Activated naive CD4-positive, alpha-beta T cell treated with anti-CD3 and anti-CD28 coated beads, Interleukin-2, amount 50 U/mL, for 16 hours (primary cell): ENCODE data around the gene UBR4.

ENCODE experiments used
- DNase-seq: peaks from one replicate; pipeline ENCODE4 v3.0.0-alpha.2; 2020

Gene UBR4

GRCh38 chr1:19046972-19047731 is 162.9 kb downstream of the UBR4 start:
- no peak for DNase-seq

- DNase-seq = no peak
Measured at GRCh38 chr1:19045898-19046880, 163.9 kb downstream of the UBR4 start.

GRCh38 chr1:19044975-19045831 is 164.9 kb downstream of the UBR4 start:
- no peak for DNase-seq

DNA sequence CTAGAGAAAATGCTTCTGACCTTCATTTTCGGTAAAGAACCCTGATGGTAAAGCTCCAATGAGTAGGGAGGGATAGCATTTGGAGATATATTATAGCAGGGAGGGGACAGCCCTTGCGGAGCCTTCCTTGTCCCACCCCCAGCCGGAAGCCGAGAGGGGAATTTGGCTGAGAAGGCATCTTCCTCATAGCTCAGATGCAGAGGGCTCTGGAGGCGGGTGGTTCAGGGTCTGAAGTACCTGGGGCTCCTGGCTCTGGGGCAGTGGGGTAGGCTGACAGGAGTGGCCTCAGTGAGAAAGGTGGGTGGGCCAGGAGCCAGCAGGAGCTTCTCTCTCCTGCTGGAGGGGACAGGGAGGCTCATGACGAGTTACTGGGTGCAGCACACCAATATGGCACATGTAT is 165.6 kb downstream of the UBR4 start:
- DNase-seq = no peak

GRCh38 chr1:19043579-19044443 is 166.3 kb downstream of the UBR4 start:
- no peak for DNase-seq

GRCh38 chr1:19042675-19043578 is 167.1 kb downstream of the UBR4 start:
- no peak for DNase-seq

DNA sequence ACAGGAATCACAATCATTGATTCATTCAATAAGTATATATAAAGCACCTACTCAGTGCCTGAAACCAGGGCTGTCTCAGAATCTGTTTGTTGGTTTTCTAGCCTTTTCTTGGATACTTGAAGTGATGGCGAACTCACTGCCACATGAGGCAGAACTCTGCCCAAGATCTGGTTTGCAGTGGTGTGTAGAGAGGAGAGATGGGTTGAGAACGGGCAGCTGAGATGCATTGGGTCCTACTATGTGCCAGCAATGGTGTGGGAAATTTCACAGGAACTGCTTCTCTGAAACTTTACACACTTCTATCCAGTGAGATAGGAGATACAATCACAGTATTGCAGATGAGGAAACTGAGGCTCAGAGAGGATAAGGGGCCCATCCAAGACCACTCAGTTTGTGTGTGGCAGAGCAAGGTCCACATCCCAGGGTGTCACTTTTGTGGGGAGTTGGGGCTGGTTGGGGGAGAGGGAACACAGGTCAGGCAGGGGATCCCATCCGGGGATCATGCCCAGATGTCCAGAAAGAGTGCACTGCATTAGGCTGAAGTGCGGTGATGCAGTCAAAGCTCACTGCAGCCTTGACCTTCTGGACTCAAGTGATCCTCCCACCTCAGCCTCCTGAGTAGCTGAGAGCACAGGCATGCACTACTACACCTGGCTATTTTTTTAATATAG is 169.9 kb downstream of the UBR4 start:
- no peak for DNase-seq

GRCh38 chr1:19038732-19039131 is 171.3 kb downstream of the UBR4 start:
- no peak for DNase-seq

- DNase-seq = no peak
Measured at GRCh38 chr1:19038096-19038495, 172.0 kb downstream of the UBR4 start.

DNA sequence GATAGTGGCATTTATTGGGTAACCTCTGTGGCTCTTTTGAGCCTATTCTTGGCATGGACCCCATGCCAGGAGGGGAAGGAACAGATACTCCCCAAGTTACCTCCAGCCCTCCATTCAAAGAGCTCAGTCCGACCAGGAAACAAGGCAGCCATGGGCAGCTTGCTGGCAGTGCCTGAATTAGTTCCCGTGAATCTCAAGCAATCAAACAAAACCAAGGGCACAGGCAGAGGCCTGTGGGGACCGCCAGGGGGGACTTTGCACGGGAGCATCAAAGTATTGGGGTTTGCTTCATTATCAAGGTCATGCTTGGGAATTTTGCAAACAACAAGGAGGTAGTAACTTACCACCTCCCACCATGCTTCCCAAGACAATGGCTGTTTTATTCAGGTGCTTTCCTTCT is 172.4 kb downstream of the UBR4 start:
- no peak for DNase-seq

- DNase-seq = no peak
Measured at GRCh38 chr1:19036813-19037605, 173.1 kb downstream of the UBR4 start.

GRCh38 chr1:19036041-19036812 is 173.8 kb downstream of the UBR4 start:
- no peak for DNase-seq

DNA sequence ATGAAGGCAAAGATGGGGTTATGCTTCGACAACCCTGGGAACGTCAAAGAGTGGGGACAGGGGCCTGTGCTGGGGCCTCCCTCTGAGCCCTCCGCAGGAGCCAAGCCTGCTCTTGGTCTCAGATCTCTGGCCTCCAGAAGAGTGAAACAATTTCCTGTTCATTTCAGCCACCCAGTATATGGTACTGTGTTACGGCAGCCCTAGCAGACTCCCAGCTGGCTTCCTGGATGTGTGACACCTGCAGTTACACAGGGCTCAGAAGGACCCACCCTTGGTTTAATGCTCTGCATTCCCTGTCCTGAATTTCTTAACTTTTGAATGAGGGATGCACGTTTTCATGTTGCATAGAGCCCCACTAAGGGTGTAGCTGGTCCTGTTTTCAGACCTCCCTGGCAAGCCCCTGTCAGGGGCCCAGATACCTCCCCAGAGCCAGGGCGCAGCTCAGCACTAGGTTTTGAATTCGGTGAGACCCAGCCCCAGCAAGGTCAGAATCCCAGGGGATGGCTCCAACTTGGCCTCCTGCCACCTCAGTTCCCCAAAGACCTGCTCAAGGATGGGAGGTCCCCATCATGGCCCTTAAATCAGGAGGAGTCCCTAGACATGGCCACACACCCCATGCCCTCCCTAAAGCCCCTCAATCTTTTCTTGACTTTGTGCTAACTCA is 174.6 kb downstream of the UBR4 start:
- no peak for DNase-seq

DNA sequence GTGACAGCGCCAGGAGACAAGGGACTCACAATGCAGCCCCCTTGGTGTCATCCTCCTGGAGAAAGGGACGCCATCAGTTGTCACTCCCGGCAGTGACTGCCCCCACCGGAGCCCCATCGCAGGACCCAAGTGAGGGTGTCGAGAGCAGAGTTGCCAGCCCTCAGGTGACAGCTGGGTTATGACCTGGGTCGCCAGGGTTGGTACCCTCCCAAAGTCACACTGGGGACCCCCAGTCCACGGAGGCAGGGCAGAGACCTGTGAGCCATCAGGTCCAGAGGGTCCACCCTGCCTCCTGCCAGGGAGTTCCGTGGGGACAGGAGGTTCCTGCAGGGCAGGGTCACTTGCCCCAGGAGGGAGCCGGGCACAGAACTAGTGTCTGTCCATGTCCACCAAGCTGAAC is 175.3 kb downstream of the UBR4 start:
- DNase-seq = no peak

- DNase-seq = no peak
Measured at GRCh38 chr1:19033926-19034680, 176.0 kb downstream of the UBR4 start.

GRCh38 chr1:19033515-19033839 is 176.6 kb downstream of the UBR4 start:
- no peak for DNase-seq
